DMS114 treated with DMSO at 0.1 percent for 48 hours (cell line): ENCODE measurements around the gene PCDHGA10.
"Not testable (repeated sequence)": the region's sequence is repeated elsewhere in the genome, so short reads cannot be mapped to it uniquely, and the experiment has no call there.

Experiments
- DNase-seq: peaks from one replicate; lab custom pipeline; 2025; ENCODE audit not compliant: unreplicated experiment; lab: John Stamatoyannopoulos, UW

The PCDHGA10 gene

GRCh38 chr5:141420855-141421488 lies 8.2 kb downstream of the PCDHGA10 start, which contains the start of gene PCDHGA11:
TSS of gene PCDHGA11 (plus strand) at chr5:141421051. CDS start at chr5:141421228, 177 bp downstream.
- no peak for DNase-seq

GRCh38 chr5:141421489-141421855 lies 8.7 kb downstream of the PCDHGA10 start:
- DNase-seq, result no peak

GRCh38 chr5:141422742-141423291 lies 10.0 kb downstream of the PCDHGA10 start:
- DNase-seq, result no peak

DNA sequence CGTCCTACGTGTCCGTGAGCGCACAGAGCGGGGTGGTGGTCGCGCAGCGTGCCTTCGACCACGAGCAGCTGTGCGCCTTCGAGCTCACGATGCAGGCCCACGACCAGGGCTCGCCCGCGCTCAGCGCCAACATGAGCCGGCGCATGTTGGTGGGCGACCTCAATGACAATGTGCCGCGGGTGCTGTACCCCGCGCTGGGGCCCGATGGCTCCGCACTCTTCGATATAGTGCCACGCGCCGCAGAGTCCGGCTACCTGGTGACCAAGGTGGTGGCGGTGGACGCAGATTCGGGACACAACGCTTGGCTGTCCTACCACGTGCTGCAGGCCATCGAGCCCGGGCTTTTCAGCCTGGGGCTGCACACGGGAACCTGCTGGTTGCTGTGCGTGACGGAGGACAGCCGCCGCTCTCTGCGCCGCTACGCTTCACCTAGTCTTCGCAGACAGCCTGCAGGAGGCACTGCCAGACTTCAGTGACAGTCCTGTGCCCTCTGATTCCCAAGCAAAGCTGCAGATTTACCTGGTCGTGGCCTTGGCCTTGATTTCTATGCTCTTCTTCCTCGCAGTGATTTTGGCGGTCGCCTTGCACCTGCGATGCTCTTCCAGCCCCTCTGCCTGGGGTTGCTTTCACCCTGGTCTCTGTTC lies 15.1 kb downstream of the PCDHGA10 start:
- DNase-seq, result no peak

GRCh38 chr5:141430332-141431113 lies 17.7 kb downstream of the PCDHGA10 start, which contains the start of gene PCDHGA12:
TSS of gene PCDHGA12 (plus strand) at chr5:141430507. CDS start at chr5:141430760, 253 bp downstream.
- no peak for DNase-seq

DNA sequence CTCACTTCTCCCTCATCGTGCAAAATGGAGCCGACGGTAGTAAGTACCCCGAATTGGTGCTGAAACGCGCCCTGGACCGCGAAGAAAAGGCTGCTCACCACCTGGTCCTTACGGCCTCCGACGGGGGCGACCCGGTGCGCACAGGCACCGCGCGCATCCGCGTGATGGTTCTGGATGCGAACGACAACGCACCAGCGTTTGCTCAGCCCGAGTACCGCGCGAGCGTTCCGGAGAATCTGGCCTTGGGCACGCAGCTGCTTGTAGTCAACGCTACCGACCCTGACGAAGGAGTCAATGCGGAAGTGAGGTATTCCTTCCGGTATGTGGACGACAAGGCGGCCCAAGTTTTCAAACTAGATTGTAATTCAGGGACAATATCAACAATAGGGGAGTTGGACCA lies 18.5 kb downstream of the PCDHGA10 start:
- no peak for DNase-seq

DNA sequence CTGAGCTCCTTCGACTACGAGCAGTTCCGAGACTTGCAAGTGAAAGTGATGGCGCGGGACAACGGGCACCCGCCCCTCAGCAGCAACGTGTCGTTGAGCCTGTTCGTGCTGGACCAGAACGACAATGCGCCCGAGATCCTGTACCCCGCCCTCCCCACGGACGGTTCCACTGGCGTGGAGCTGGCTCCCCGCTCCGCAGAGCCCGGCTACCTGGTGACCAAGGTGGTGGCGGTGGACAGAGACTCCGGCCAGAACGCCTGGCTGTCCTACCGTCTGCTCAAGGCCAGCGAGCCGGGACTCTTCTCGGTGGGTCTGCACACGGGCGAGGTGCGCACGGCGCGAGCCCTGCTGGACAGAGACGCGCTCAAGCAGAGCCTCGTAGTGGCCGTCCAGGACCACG lies 19.5 kb downstream of the PCDHGA10 start:
- not testable (repeated sequence) for DNase-seq

GRCh38 chr5:141432726-141433125 lies 19.9 kb downstream of the PCDHGA10 start:
- DNase-seq, result not testable (repeated sequence)

GRCh38 chr5:141434006-141434405 lies 21.2 kb downstream of the PCDHGA10 start:
- no peak for DNase-seq

GRCh38 chr5:141437221-141437620 lies 24.4 kb downstream of the PCDHGA10 start:
- no peak for DNase-seq

- no peak for DNase-seq
Observed at GRCh38 chr5:141439411-141440141, 26.8 kb downstream of the PCDHGA10 start.

GRCh38 chr5:141440341-141440740 lies 27.6 kb downstream of the PCDHGA10 start:
- DNase-seq, result no peak

- DNase-seq, result no peak
Observed at GRCh38 chr5:141441571-141442170, 28.9 kb downstream of the PCDHGA10 start.

DNA sequence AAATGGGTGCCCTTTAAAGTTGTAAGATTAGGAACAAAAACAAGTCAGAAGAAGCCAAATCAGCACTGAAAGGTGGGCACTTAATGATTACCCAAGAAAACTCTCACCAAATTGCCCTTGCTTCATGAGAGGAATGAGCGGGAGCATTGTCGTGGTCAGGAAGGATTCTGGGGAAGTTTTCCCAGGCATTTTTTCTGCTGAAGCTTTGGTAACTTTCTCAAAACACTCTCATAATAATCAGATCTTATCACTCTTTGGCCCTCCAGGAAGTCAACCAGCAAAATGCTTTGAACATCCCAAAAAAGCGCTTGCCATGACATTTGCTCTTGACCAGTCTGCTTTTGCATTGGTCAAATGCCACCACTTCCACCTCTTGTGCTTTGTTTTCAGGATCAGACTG lies 52.6 kb downstream of the PCDHGA10 start:
- no peak for DNase-seq
